Psoas muscle (tissue), 8 donors: ENCODE measurements around the gene MAPKAP1. TPM values are rescaled to one million over a fixed set of nuclear protein-coding genes. Genes with fewer than 3 reads are reported as not detected.
"Not testable (repeated sequence)": the region's sequence is repeated elsewhere in the genome, so short reads cannot be mapped to it uniquely, and the experiment has no call there.

Source experiments
- ATAC-seq, 4 donors: fragments of 200-7000 bp; cut with Tn5 transposase; one replicate each; pipeline ENCODE4 v1.9.1; 2020; ENCODE audit warnings: moderate library complexity in 3 of 4, mild to moderate bottlenecking in 2 of 4
- DNase-seq, 2 donors: peaks; one replicate each; pipeline ENCODE4 v3.0.0-alpha.2; 2020
- H3K27ac ChIP-seq: fragments of 200-600 bp; one replicate; pipeline ENCODE4 v1.8.0; 2022
- H3K27me3 ChIP-seq, 3 donors: fragments of 200-600 bp in 1 of 3; one replicate each; pipeline versions ENCODE4 v1.6.1 to v1.8.0; 2013 to 2022; ENCODE audit warnings: low read length in 2 of 3, mild to moderate bottlenecking in 2 of 3, moderate library complexity in 1 of 3; ENCODE audit not compliant: insufficient read depth in 3 of 3
- H3K36me3 ChIP-seq, 2 donors: fragments of 200-600 bp in 1 of 2; one replicate each; pipeline versions ENCODE4 v1.6.1 to v1.8.0; 2013 to 2022; ENCODE audit warnings: low read depth in 1 of 2, mild to moderate bottlenecking in 1 of 2, moderate library complexity in 1 of 2; ENCODE audit not compliant: insufficient read depth in 1 of 2
- H3K4me1 ChIP-seq: fragments of 200-600 bp; one replicate; pipeline ENCODE4 v1.8.0; 2022
- H3K4me3 ChIP-seq: fragments of 200-600 bp; one replicate; pipeline ENCODE4 v1.8.0; 2022; ENCODE audit warnings: mild to moderate bottlenecking
- H3K9me3 ChIP-seq: fragments of 200-600 bp; one replicate; pipeline ENCODE4 v1.8.0; 2022
- WGBS, 3 donors: extraction: QIAGEN DNeasy Blood & Tissue Kit; methylation state at CpG; one replicate each; pipeline versions ENCODE4 v1.1.6 to v1.1.7; 2013; 5-methylcytosine and 5-hydroxymethylcytosine counted together
- intact Hi-C, 2 donors: fragments of 100-400 bp; cut with DNase I; formaldehyde crosslinking; loops; one replicate each; pipeline versions ENCODE4 v1.11.0 to v1.14.2; 2022
- polyA plus RNA-seq, 3 donors: library from polyadenylated mRNA; stranded (reverse); fragments of 200-250 nt; gene quantifications; one replicate each; pipeline ENCODE4 v1.2.3, GENCODE V29; 2013
- total RNA-seq, 4 donors: library from RNA; stranded (reverse); fragmentation: NEBNext Ultra II Directional in 2 of 4; extraction: Animal tissue kit (Norgen Biotek cat#: 25700) in 2 of 4; gene quantifications; one replicate each; pipeline versions ENCODE4 v1.2.1 to v1.2.4, GENCODE V29; 2021 to 2023
- TF ChIP-seq, protein P1 (sequence below): fragments of 200-600 bp; IDR thresholded peaks from one replicate; pipeline ENCODE4 v1.8.0; 2022; ENCODE audit warnings: antibody characterized with exemption
- donor health status: healthy with polysubstance abuse.
- donor health status: DM: no; HTN: no; CAD: no; lungs with moderate emphysema.
- donor health status: Bipolar disorder and iron deficiency.
- donor health status: healthy.
- donor health status: DM: yes; HTN: yes; CAD: no.
- donor health status: DM: no; HTN: no; CAD: no.
- donor health status: DM: no; HTN: no; CAD: no.
- donor health status: DM: yes; HTN: yes; CAD: no.

Gene MAPKAP1
- total and polyA plus RNA-seq, 7 donors: 64.2 to 124 (median 90.4) TPM

DNA sequence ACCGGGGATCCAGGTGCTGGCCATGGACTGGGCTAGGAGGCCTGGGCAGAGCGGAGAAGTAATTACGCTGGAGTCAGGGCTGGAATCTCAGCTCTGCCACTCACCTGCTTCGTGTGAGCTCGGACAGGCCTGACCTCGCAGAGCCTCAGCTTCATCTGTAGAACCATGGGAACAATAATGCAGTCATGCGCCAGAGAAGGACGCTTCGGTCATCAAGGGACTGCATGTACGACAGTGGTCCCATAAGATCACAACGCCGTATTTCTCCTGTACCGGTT lies 300.3 kb downstream of the MAPKAP1 start:
- peaks cover 3% of the 10 kb centered on the region for H3K4me1 ChIP-seq
- 93 to 95% (median 95%) methylated on average over 13 of the region's 13 CpGs for WGBS, 3 donors
- TF ChIP-seq, protein P1, sequence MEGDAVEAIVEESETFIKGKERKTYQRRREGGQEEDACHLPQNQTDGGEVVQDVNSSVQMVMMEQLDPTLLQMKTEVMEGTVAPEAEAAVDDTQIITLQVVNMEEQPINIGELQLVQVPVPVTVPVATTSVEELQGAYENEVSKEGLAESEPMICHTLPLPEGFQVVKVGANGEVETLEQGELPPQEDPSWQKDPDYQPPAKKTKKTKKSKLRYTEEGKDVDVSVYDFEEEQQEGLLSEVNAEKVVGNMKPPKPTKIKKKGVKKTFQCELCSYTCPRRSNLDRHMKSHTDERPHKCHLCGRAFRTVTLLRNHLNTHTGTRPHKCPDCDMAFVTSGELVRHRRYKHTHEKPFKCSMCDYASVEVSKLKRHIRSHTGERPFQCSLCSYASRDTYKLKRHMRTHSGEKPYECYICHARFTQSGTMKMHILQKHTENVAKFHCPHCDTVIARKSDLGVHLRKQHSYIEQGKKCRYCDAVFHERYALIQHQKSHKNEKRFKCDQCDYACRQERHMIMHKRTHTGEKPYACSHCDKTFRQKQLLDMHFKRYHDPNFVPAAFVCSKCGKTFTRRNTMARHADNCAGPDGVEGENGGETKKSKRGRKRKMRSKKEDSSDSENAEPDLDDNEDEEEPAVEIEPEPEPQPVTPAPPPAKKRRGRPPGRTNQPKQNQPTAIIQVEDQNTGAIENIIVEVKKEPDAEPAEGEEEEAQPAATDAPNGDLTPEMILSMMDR: no peak
- no peaks in the 10 kb centered on the region for H3K9me3 ChIP-seq
- no peaks in the 10 kb centered on the region for H3K36me3 ChIP-seq
- peaks cover 0 to 17% (median 4%) of the 10 kb centered on the region in 3 donors for H3K27me3 ChIP-seq
- no peak overlapping the region for H3K4me3 ChIP-seq
- DNase-seq: no peak
- intact Hi-C loops: loop anchor here in 1 of 2 donors (5.0 to 10.0 kb wide), 2 partner anchors 228 to 821 kb away; no protein-coding TSS in a partner anchor
- ATAC-seq: no peak
- no peak overlapping the region for H3K27ac ChIP-seq

- H3K9me3 ChIP-seq: no peaks in the 10 kb centered on the region
- intact Hi-C loops: loop anchor here in 1 of 2 donors (5.0 to 10.0 kb wide), 2 partner anchors 229 to 821 kb away; no protein-coding TSS in a partner anchor
- peaks cover 3% of the 10 kb centered on the region for H3K4me1 ChIP-seq
- H3K36me3 ChIP-seq: no peaks in the 10 kb centered on the region
- WGBS, 3 donors: 94% methylated on average over 15 of the region's 15 CpGs
- peaks cover 0 to 17% (median 4%) of the 10 kb centered on the region in 3 donors for H3K27me3 ChIP-seq
- no peak overlapping the region for H3K4me3 ChIP-seq
- no peak for ATAC-seq
- DNase-seq: no peak
- TF ChIP-seq, protein P1: no peak
- H3K27ac ChIP-seq: no peak overlapping the region
Observed at GRCh38 chr9:125405938-125406809, 300.8 kb downstream of the MAPKAP1 start.

DNA sequence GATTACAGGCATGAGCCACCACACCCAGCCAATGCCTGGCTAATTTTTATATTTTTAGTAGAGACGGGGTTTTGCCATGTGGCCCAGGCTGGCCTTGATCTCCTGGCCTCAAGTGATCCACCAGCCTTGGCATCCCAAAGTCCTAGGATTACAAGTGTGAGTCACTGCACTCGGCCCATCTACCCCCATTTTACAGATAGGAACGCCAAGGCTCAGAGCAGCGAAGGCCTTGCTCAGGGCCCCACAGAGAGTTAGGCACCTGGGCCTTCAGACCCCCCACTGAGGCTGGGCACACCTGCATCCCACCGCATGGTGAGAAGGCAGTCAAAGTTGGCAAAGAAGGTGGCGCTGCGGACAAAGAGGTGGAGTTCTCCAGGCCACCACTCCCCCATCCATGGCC lies 302.3 kb downstream of the MAPKAP1 start:
- Histone ChIP-seq H3K27ac (no peak overlapping the region), H3K9me3 (no peaks in the 10 kb centered on the region), H3K36me3 (no peaks in the 10 kb centered on the region), H3K4me3 (no peak overlapping the region), H3K27me3 (peaks cover 0 to 17% (median 4%) of the 10 kb centered on the region in 3 donors), H3K4me1 (peaks cover 3% of the 10 kb centered on the region)
- intact Hi-C loops: loop anchor here in 1 of 2 donors (5.0 to 10.0 kb wide), 2 partner anchors 230 to 823 kb away; no protein-coding TSS in a partner anchor
- 79 to 92% (median 91%) methylated on average over 7 of the region's 7 CpGs for WGBS, 3 donors
- TF ChIP-seq, protein P1: no peak
- DNase-seq (no peak), ATAC-seq (no peak)

DNA sequence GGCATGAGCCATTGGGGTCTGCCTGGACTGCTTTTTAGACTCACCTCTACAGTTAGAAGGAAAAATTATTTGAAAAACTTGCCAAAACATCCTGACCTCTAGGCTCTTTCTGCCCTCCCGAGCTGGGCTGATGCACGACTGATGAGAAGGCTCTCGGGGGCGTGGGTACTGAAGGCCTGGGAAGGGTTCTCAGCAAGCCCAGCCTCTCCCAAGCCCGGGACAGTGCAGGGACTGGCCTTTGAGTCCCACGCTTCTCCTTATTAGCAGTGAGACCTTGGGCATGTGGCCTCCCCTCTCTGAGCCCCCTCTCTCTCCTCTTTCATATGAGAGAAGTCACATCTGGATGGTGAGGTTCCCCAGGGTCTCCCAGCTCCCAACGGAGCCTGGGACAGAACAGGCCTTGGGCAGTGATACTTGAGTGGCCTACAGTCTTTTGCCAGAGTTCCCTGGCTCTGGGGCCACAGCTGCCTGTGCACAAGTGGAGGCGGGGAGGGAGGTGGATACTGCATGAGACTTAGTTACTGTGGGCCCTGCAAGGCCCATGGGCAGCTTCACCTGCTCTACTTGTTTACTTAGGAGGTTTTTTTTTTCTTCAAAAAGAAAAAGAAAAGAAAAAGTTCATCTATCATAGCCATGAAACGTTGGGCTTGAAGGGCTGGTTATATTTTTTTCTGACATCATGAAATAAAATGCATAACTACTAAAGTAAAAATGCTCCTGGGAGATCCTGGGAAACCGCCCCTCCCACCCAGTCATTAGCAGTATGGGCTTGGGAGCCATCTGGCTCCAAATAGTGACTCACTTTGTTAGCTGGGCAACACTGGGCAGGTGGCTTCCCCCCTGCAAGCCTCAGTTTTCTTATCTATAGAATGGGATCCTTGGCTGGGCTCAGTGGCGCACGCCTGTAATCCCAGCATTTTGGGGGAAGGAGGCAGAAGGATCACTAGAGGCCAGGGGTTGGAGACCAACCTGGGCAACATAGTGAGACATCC lies 306.0 kb downstream of the MAPKAP1 start:
- no peaks in the 10 kb centered on the region for H3K27me3 ChIP-seq
- ATAC-seq (no peak), DNase-seq (no peak)
- no peaks in the 10 kb centered on the region for H3K36me3 ChIP-seq
- H3K9me3 ChIP-seq: no peaks in the 10 kb centered on the region
- no peaks in the 10 kb centered on the region for H3K4me1 ChIP-seq
- intact Hi-C loops: loop anchor here in 1 of 2 donors (10.0 kb wide), 1 partner anchor 234 kb away; no protein-coding TSS in a partner anchor
- TF ChIP-seq, protein P1: no peak
- no peak overlapping the region for H3K4me3 ChIP-seq
- 74 to 78% (median 76%) methylated on average over 12 of the region's 12 CpGs for WGBS, 3 donors
- no peak overlapping the region for H3K27ac ChIP-seq

GRCh38 chr9:125400232-125400631 lies 306.8 kb downstream of the MAPKAP1 start:
- H3K4me3 ChIP-seq, H3K9me3 ChIP-seq, H3K27ac ChIP-seq, H3K36me3 ChIP-seq, H3K27me3 ChIP-seq, DNase-seq, ATAC-seq, H3K4me1 ChIP-seq: not testable (repeated sequence)
- intact Hi-C loops: loop anchor here in 1 of 2 donors (10.0 kb wide), 1 partner anchor 235 kb away; no protein-coding TSS in a partner anchor
- WGBS, 3 donors: 90 to 93% (median 93%) methylated on average over 8 of the region's 8 CpGs
